ENCODE results near the gene NR2C2.

The NR2C2 gene

GRCh38 chr3:14935592-14936345, 11.6 kb upstream of the NR2C2 start:
- in situ Hi-C loops (cut with HindIII; ENCODE audit: low pct_ligation_motif_present, low sequenced_read_pairs): no loop called here
- DNase-seq: no peak

GRCh38 chr3:14938954-14939353, 8.4 kb upstream of the NR2C2 start:
- TF ChIP-seq CTCF (IDR thresholded peaks at IDR 0.05; ENCODE audit: low read depth, low read length, missing control alignments): no peak
- in situ Hi-C loops (cut with HindIII; ENCODE audit: low pct_ligation_motif_present, low sequenced_read_pairs): no loop called here

More at GRCh38 chr3:14935592-14936345, 11.6 kb upstream of the NR2C2 start:
- no peaks in the 10 kb centered on the region for H3K27me3 ChIP-seq (replicated peaks)
- H3K36me3 ChIP-seq (replicated peaks): no peaks in the 10 kb centered on the region
- H3K27ac ChIP-seq: no peak overlapping the region
- H3K4me3 ChIP-seq (ENCODE audit: low read depth, low read length): no peak overlapping the region
- TF ChIP-seq CTCF (IDR thresholded peaks at IDR 0.05; ENCODE audit: low read depth, low read length, missing control alignments): no peak

GRCh38 chr3:14941871-14942270, 5.5 kb upstream of the NR2C2 start:
- no peak for TF ChIP-seq CTCF (IDR thresholded peaks at IDR 0.05; ENCODE audit: low read depth, low read length, missing control alignments)
- Histone ChIP-seq H3K4me3 (ENCODE audit: low read depth, low read length) (no peak overlapping the region), H3K27me3 (replicated peaks) (no peaks in the 10 kb centered on the region), H3K36me3 (replicated peaks) (peaks cover 12% of the 10 kb centered on the region), H3K27ac (no peak overlapping the region)
- DNase-seq: no peak
- in situ Hi-C loops (cut with HindIII; ENCODE audit: low pct_ligation_motif_present, low sequenced_read_pairs): no loop called here

More at GRCh38 chr3:14938954-14939353, 8.4 kb upstream of the NR2C2 start:
- no peak for DNase-seq
- Histone ChIP-seq H3K27me3 (replicated peaks) (no peaks in the 10 kb centered on the region), H3K36me3 (replicated peaks) (no peaks in the 10 kb centered on the region), H3K27ac (no peak overlapping the region), H3K4me3 (ENCODE audit: low read depth, low read length) (no peak overlapping the region)

GRCh38 chr3:14943042-14943441, 4.3 kb upstream of the NR2C2 start:
- Histone ChIP-seq H3K36me3 (replicated peaks) (peaks cover 12% of the 10 kb centered on the region), H3K4me3 (ENCODE audit: low read depth, low read length) (no peak overlapping the region), H3K27me3 (replicated peaks) (no peaks in the 10 kb centered on the region), H3K27ac (no peak overlapping the region)
- in situ Hi-C loops (cut with HindIII; ENCODE audit: low pct_ligation_motif_present, low sequenced_read_pairs): no loop called here
- TF ChIP-seq CTCF (IDR thresholded peaks at IDR 0.05; ENCODE audit: low read depth, low read length, missing control alignments): no peak
- no peak for DNase-seq

GRCh38 chr3:14946236-14946635, 1.1 kb upstream of the NR2C2 start:
- no peak overlapping the region for H3K27ac ChIP-seq

More at GRCh38 chr3:14946236-14946635, 1.1 kb upstream of the NR2C2 start:
- peaks cover 12% of the 10 kb centered on the region for H3K36me3 ChIP-seq (replicated peaks)
- H3K4me3 ChIP-seq (ENCODE audit: low read depth, low read length): peak overlapping the region; percentile 84
- DNase-seq: no peak
- in situ Hi-C loops (cut with HindIII; ENCODE audit: low pct_ligation_motif_present, low sequenced_read_pairs): no loop called here
- no peak for TF ChIP-seq CTCF (IDR thresholded peaks at IDR 0.05; ENCODE audit: low read depth, low read length, missing control alignments)
- H3K27me3 ChIP-seq (replicated peaks): no peaks in the 10 kb centered on the region
